WTC11 (cell line): ENCODE data around the gene CACNA1F.

Experiments
- CTCF ChIP-seq: fragments of 200-600 bp; IDR thresholded peaks from 2 replicates; pipeline ENCODE4 v1.8.0; 2022; ENCODE audit warnings: antibody characterized with exemption
- ESRRA ChIP-seq: sonication (generic); formaldehyde crosslinking; IDR thresholded peaks from 2 replicates; pipeline ENCODE4 v1.8.1; 2022; ENCODE audit warnings: mild to moderate bottlenecking, missing genetic modification reagents, borderline replicate concordance
- MAX ChIP-seq: sonication (generic); formaldehyde crosslinking; IDR thresholded peaks from 2 replicates; pipeline ENCODE4 v1.8.0; 2022; ENCODE audit warnings: mild to moderate bottlenecking, missing genetic modification reagents
- NR2C2 ChIP-seq: sonication (generic); formaldehyde crosslinking; IDR thresholded peaks from 2 replicates; pipeline ENCODE4 v1.8.0; 2022; ENCODE audit warnings: mild to moderate bottlenecking, missing genetic modification reagents
- USF1 ChIP-seq: sonication (generic); formaldehyde crosslinking; IDR thresholded peaks from 2 replicates; pipeline ENCODE4 v1.8.0; 2022; ENCODE audit warnings: mild to moderate bottlenecking, missing genetic modification reagents
- USF2 ChIP-seq: sonication (generic); formaldehyde crosslinking; IDR thresholded peaks from 2 replicates; pipeline ENCODE4 v1.8.1; 2023; ENCODE audit warnings: mild to moderate bottlenecking, missing genetic modification reagents, moderate library complexity
- ZNF138 ChIP-seq: sonication (generic); formaldehyde crosslinking; conservative IDR thresholded peaks from 2 replicates; pipeline ENCODE4 v1.8.1; 2022; ENCODE audit warnings: mild to moderate bottlenecking, moderate library complexity, missing genetic modification reagents

- no peak for TF ChIP-seq CTCF
- no peak for TF ChIP-seq MAX (CRISPR knock-in tag)
- no peak for TF ChIP-seq ZNF138 (CRISPR knock-in tag)
- no peak for TF ChIP-seq NR2C2 (CRISPR knock-in tag)
- no peak for TF ChIP-seq ESRRA (CRISPR knock-in tag)
- no peak for TF ChIP-seq USF2 (CRISPR knock-in tag)
- TF ChIP-seq USF1 (CRISPR knock-in tag), result no peak
Measured at GRCh38 chrX:49161632-49162031, 71.5 kb downstream of the CACNA1F start.
